ENCODE results near the gene DLG2.
"Not testable (repeated sequence)": the region's sequence is repeated elsewhere in the genome, so short reads cannot be mapped to it uniquely, and the experiment has no call there.

DLG2 gene

DNA sequence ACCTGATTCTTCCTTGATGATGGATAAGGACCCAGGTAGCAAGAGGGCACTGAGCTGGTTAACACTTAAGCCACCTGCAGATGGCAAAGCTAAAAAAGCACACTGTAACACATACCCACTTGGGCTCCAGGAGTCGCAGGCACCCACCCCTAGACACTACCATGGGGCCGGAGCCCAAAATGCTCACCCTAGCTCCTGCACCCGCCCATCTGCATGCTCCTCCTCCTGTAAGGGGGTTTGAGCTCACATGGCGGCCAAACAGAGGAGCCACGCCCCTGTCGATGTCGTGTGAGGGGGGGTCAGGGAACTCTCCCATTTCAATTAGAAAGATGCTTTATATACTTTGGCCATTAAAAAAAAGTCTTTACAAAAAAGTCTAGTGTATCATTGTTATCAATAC, 370.7 kb downstream of the DLG2 start:
- H3K4me3 ChIP-seq (ENCODE audit: low read depth, low read length): no peak overlapping the region

GRCh38 chr11:85249482-85249881, 377.7 kb downstream of the DLG2 start:
- no peak overlapping the region for H3K4me3 ChIP-seq (ENCODE audit: low read depth, low read length)

DNA sequence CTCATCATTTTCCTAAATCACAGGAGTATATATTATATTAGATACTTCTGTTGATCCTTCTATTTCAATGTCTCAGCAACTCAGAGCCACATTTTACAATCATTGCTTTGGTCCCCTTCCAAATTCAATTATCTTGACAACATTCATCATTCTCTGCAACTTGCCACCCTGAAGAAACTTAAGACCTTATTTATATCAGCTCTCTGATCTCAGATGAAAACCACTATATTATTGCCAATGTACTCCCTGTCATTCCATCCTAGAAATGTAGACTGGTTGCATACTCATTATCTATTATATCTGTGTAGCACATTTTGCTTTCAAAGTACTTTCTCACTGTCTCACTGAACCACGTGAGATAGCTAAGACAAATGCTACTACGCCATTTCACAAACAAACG, 379.3 kb downstream of the DLG2 start:
- no peak overlapping the region for H3K4me3 ChIP-seq (ENCODE audit: low read depth, low read length)

DNA sequence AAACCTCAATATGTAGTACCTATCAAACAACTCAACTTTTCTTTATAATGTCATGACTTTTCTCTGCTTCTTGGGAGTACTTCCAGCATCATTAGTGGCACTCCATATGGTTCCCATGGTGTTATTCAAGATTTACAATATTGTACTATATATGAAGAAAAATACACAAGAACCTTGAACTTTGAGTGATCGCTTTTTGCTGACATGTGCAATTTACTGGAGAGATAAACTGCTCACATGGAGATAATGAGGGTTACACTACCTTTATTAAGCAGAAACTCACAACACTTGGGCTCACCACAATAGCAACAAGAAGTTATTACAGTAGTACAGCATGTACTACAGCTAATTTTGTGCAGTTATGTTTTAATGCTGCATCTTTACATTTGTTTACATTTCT, 388.2 kb downstream of the DLG2 start:
- H3K4me3 ChIP-seq (ENCODE audit: low read depth, low read length): no peak overlapping the region

GRCh38 chr11:85238038-85238437, 389.1 kb downstream of the DLG2 start:
- not testable (repeated sequence) for H3K4me3 ChIP-seq (ENCODE audit: low read depth, low read length)

- no peak overlapping the region for H3K4me3 ChIP-seq (ENCODE audit: low read depth, low read length)
These were observed 390.9 kb downstream of the DLG2 start for GRCh38 chr11:85236211-85236610.

- H3K4me3 ChIP-seq (ENCODE audit: low read depth, low read length): no peak overlapping the region
These were observed 394.6 kb downstream of the DLG2 start for GRCh38 chr11:85232559-85232958.

- no peak overlapping the region for H3K4me3 ChIP-seq (ENCODE audit: low read depth, low read length)
These were observed 395.6 kb downstream of the DLG2 start for GRCh38 chr11:85231588-85231987.

DNA sequence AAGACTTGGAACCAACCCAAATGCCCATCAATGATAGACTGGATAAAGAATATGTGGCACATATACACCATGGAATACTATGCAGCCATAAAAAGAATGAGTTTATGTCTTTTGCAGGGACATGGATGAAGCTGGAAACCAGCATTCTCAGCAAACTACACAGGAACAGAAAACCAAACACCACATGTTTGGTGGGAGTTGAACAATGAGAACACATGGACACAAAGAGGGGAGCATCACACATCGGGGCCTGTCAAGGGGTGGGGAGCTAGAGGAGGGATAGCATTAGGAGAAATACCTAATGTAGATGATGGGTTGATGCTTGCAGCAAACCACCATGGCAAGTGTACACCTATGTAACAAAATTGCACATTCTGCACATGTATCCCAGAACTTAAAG, 397.4 kb downstream of the DLG2 start:
- H3K4me3 ChIP-seq (ENCODE audit: low read depth, low read length): not testable (repeated sequence)

GRCh38 chr11:85196968-85197367, 430.2 kb downstream of the DLG2 start:
- H3K4me3 ChIP-seq (ENCODE audit: low read depth, low read length): no peak overlapping the region

GRCh38 chr11:85195934-85196333, 431.2 kb downstream of the DLG2 start:
- no peak overlapping the region for H3K4me3 ChIP-seq (ENCODE audit: low read depth, low read length)

DNA sequence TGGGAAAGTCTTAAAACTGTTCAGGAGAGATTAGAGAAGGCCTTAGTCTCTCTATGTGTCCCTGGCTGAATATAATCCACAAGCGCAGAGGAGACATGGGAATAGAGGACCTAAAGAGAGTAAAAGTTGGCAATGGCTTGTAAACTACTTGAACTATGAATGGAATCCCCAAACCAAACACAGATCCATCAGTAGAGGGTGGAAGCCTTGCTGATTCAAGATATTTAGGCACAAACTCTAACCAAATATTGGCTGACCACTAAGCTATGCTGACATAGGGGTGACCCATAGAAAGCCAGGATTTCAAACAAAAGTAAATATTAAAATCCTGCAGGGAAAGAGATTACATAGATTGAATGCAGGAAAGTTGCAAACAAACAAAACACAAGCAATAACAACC, 439.2 kb downstream of the DLG2 start:
- H3K4me3 ChIP-seq (ENCODE audit: low read depth, low read length): no peak overlapping the region

DNA sequence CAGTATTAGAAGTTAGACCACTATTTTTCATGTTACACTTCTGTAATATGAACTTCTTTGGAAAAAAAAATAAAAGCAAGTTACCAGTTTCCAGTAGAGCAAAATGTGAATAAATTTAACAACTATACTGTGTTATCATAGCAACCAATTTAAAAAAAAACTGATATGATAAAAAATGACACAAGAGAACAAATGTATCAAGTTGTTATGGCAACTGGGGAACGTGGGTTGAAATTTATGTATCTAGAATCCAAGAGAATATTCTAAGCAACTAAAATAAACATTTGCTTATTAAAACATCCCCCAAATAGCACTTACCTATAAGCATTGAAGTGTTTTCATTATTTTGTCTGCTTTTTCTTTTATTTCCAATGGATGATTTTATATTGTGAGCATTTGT, 442.4 kb downstream of the DLG2 start:
- H3K4me3 ChIP-seq (ENCODE audit: low read depth, low read length): no peak overlapping the region

DNA sequence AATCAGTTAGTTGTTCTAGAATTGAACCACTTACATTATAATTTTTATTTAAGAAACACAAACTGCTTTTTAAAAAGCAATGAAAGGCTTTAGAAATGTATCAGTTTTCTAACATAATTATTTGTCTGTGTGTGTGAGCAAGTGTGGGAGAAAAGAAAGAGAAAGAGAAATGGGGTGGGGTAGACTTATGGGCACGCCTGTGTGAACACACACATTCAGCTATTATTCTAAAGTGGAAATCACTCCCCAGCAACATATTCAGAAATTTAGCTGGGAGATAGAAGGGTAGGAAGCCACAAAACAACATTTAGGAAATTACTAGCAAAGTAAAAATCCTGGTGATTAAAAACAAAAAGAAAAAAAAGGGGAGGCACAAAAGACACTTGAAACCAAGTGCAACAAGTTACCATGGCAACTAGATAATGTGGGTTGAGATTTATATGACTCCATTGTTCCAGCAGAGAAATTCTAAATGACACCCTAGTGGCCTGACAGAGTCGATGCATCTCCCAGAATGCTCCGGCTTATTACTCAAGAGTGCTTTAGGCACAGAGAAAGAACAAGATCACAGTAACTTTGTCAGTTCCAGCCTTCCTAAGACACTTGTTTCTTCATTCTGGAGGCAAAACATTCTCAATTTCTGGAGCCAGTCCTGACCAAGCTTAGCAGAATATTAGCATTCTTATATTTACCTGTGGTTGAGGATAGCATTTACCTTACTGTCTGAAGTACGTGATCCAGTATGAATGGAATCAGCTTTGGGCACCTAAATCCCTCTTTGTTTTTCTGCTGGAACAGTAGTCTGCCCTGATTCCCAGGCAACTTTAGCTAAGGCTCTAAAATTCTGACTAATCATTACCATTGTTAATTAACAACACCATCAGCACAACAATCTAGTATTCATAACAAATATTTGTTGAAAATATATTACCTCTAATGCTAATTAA, 444.4 kb downstream of the DLG2 start:
- H3K4me3 ChIP-seq (ENCODE audit: low read depth, low read length): no peak overlapping the region

GRCh38 chr11:85180528-85180927, 446.6 kb downstream of the DLG2 start:
- H3K4me3 ChIP-seq (ENCODE audit: low read depth, low read length): no peak overlapping the region

DNA sequence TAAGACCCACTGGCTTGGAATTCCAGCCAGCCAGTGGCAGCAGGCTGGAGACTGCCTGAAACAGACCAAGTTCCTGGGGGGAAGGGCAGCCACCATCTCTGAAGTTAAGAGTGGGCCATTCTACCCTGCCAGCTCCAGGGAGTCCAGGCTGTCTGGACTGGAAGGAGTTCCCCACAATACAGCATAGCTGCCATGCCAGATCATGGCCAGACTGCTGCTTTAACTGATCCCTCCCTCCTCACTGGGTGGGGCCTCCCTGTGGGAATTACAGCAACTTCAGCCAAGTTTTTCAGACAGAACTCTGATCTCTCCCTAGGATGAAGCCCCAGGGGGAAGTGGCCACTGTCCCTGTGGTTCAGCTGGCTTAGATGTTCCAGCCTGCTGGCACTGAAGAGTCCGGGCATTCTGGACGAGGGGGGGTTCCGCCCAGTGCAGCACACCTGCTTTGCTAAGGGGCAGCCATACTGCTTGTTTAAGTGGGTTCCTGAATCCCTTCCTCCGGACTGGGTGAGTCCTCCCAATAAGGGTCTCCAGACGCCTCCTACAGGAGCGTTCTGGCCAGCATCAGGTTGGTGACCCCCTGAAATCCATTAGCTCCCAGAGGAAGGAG, 455.4 kb downstream of the DLG2 start:
- no peak overlapping the region for H3K4me3 ChIP-seq (ENCODE audit: low read depth, low read length)

DNA sequence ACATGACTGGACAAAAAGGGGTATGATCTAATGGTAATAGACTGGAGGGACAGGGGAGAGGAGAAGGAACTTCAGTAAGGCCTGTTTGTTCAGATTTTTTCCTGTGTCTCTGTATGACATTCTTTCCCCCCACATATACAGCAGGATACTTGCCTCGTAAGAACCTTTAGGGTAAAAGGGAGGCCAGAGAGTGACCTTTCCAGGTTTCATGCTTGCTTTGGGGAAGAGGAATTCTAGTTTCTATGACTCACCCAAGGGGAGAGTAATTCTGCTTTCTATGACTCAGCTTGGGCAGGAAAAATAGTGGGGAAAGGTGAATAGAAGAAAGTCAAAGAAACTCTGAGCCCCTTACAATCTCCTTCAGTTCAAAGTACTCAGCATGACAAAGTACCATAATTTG, 457.0 kb downstream of the DLG2 start:
- no peak overlapping the region for H3K4me3 ChIP-seq (ENCODE audit: low read depth, low read length)

- H3K4me3 ChIP-seq (ENCODE audit: low read depth, low read length): no peak overlapping the region
These were observed 459.7 kb downstream of the DLG2 start for GRCh38 chr11:85167471-85167870.

DNA sequence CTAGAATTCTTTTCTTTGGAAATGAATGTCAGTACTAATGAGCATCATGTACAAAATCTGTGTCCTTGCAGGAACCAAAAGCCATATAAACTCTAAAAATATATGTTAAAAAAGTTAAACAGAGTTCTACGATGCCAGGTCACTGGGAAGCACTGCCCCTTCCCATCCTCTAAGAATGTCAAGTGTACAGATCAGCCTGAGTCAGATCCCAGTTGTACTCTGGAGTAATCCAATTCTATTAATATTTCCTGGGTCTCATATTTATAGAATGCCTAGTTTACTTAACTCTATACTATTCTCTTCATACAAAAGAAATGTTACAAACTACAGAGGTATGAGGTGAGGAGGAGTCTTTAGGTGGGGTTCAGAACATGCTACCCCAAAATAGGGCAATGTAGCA, 460.1 kb downstream of the DLG2 start:
- H3K4me3 ChIP-seq (ENCODE audit: low read depth, low read length): no peak overlapping the region

DNA sequence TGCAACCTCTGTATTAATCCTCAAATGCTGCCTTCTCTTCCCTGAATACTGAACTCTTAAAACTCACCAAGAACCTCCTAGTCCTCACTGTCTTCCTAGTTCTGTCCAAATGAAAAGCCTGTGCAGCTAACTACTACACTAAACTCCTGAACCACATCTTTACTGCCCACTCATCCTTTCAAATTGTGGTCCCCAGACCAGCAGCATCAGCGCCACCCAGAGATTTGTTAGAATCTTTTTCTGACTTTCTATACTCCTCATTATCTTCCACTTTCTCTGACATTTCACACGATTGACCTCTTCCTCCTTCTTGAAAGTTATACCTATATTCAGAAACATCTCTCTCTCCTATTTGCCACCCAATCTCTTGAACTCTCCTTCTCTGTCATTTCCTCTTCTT, 461.3 kb downstream of the DLG2 start:
- H3K4me3 ChIP-seq (ENCODE audit: low read depth, low read length): no peak overlapping the region

- no peak overlapping the region for H3K4me3 ChIP-seq (ENCODE audit: low read depth, low read length)
These were observed 462.4 kb downstream of the DLG2 start for GRCh38 chr11:85164743-85165142.

DNA sequence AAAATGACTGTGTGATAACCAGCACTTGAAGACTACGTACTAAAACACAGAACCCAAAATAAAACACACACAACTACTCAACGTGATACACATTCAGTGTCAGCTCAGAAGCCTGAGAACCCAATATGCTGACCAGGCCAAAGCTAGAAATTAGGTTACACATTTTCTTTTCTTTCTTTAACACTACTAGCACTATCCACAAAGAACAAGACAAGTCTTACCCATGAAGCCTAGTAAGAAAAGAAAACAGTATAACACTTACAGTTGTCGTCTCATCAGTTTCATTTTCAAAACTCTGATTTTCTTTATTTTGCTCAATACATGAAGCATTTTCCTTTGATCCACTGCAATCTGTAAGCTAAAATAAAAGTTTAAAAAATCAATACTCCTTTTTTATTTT, 472.9 kb downstream of the DLG2 start:
- no peak overlapping the region for H3K4me3 ChIP-seq (ENCODE audit: low read depth, low read length)
